ENCODE results near the gene PDXDC1.
"Not testable (repeated sequence)": the region's sequence is repeated elsewhere in the genome, so short reads cannot be mapped to it uniquely, and the experiment has no call there.

PDXDC1 gene

GRCh38 chr16:14973785-14974322 lies 972 bp upstream of the PDXDC1 start:
- not testable (repeated sequence) for DNase-seq

DNA sequence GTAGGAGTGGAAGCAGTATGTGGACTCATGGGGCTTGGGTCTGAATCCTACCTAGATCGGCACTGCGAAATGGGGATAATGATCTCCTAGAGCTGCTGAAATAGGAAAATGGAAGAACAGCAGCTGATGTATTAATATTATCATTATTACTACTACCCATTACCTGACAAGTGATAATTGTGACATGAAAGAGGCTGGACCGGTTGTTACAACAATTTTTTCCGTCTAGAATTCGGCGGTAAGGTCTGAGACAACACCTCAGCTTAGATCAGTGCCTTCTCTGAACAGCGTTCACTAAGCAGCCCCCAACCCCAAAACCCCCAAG lies 533 bp upstream of the PDXDC1 start:
- DNase-seq, result not testable (repeated sequence)

DNA sequence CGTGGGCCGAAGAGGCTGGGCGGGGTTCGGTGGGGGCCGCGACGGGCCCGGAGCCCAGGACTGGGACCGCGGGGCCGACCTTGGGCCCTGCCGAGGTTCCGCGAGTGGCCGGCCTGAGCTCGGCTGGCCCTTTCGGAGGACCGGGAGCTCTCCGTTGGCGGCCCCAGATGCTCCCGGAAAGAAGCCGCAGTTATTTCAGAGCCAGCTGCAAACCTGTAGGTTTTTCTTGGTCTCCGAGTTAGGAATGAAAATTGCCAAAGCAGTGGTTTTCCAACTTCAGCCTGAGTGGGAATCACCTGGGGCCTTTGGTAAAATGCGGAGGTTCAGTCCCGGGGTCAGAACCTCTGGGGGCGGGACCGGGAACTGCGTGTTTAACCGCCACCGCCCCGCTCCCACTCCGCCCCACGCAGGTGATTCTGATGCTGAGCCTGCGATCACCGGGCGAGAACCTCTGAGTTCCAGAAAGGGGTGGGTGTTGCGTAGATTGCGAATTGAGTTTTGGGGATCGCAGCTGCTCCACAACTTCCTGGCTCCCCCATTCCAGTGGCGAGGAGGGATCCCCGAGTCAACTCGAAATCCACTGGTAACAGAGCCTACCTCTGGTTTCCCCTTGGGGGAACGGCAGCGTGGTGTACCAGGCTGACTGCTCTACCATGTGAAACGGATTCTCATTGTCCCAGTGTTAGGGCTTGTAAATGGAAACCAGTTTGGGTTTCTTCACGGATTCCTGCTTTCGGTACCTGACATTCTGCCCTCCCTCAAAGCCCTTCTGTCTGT lies 780 bp downstream of the PDXDC1 start:
- DNase-seq, result peak; percentile 74

DNA sequence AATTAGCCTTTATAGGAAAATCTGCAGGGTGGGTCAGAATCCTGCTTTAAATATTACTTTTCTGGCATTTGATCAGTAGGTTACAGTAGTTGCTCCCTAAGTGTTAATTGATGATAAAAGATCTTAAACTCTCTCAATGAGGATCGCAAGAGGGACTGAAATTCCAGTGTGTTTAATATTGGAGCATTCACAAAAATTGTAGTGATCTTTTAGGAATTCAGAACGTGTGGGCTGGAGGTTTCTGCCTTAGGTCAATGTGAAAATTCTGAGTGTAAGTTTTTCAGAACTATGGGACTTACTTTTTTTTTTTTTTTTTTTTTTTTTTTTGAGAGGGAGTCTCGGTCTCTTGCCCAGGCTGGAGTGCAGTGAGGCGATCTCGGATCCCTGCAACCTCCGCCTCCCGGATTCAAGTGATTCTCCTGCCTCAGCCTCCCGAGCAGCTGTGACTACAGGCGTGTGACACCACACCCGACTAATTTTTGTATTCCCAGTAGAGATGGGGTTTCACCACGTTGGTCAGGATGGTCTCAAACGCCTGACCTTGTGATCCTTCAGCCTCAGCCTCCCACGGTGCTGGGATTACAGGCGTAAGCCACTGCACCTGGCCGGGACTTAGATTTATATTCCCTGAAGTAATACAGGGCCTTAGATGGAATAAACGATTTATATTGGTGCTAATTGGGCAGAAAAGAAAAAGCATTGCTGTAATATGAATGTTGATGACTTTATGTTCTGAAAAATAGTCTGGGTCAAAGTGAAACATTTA lies 2.3 kb downstream of the PDXDC1 start:
- not testable (repeated sequence) for DNase-seq

DNA sequence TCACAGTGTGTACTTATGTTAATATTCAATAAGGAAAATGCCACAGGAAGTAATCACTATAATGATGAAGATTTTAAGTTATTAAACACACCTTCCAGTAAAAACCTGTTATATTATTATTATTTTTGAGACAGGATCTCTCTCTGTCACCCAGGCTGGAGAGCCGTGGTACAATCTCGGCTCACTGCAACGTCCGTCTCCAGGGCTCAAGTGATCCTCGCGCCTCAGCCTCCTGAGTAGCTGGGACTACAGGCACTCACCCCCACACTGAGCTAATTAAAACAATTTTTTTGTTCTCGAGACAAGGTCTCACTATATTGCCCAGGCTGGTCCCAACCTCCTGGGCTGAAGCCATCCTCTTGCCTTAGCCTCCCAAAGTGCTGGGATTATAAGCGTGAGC lies 3.5 kb downstream of the PDXDC1 start:
- not testable (repeated sequence) for DNase-seq

DNA sequence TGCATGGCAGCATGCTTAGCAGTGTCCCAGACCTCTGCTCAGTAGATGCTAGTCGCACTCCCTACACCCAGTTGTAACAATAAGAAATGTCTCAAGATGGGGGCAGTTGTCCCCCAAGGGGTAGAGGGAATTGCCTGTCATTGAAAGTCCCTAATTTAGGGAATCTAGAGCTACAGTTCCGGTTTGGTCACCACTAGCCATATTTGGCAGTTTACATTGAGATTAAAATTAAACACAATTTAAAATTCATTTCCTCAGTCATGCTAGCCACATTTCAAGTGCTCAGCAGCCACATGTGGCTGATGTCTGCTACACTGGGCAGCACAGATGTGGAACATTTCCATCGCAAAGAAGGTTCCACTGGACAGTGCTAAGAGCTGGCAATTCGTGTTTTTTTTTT lies 4.1 kb downstream of the PDXDC1 start:
- not testable (repeated sequence) for DNase-seq

- not testable (repeated sequence) for DNase-seq
These were observed 6.4 kb downstream of the PDXDC1 start for GRCh38 chr16:14981234-14981633.

- not testable (repeated sequence) for DNase-seq
These were observed 7.7 kb downstream of the PDXDC1 start for GRCh38 chr16:14982521-14982920.

DNA sequence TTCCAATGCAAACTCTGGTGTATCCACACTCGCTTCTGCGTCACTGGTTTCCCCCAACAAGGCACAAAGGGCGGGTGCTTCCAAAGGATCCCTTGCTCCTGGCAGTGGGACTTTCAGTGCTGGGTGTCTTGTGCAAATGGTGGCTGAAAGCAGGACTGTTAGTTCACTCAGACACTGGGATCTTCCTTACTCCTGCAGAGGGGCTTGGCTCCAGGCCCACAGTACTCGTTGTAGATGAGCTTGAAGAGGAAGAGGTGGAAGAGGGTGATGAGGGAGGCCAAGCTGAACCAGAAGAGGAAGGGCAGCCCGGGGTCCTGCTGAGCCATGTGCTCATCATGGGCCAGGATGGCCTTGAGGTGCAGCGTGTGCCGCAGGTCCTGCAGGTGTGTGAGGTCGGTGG lies 13.3 kb downstream of the PDXDC1 start:
- DNase-seq, result not testable (repeated sequence)

- not testable (repeated sequence) for DNase-seq
These were observed 13.9 kb downstream of the PDXDC1 start for GRCh38 chr16:14988661-14989191.

GRCh38 chr16:14989291-14990281 lies 14.8 kb downstream of the PDXDC1 start:
- DNase-seq, result not testable (repeated sequence)

- DNase-seq, result not testable (repeated sequence)
These were observed 18.7 kb downstream of the PDXDC1 start for GRCh38 chr16:14993277-14994151.

- DNase-seq, result not testable (repeated sequence)
These were observed 21.9 kb downstream of the PDXDC1 start for GRCh38 chr16:14996702-14997101.

- not testable (repeated sequence) for DNase-seq
These were observed 23.5 kb downstream of the PDXDC1 start for GRCh38 chr16:14998300-14998699.

DNA sequence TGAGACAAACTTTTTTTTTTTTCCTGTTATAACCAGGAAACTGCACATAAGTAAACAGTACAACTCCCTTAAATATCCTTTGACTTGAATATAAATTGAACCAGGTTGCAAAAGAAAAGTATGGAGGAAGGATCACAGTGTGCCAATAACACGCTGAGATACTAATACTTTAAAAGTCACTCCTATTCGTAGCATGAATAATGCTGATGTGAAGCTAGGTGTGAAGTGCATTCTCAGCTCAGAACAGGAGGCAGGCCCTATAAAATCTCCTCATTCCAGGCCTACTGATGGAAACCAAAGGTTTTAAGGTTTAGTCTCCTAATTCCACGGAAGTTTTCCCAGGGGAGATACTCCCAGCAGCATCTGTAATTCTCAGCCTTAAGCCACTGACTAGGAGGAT lies 25.0 kb downstream of the PDXDC1 start:
- not testable (repeated sequence) for DNase-seq

DNA sequence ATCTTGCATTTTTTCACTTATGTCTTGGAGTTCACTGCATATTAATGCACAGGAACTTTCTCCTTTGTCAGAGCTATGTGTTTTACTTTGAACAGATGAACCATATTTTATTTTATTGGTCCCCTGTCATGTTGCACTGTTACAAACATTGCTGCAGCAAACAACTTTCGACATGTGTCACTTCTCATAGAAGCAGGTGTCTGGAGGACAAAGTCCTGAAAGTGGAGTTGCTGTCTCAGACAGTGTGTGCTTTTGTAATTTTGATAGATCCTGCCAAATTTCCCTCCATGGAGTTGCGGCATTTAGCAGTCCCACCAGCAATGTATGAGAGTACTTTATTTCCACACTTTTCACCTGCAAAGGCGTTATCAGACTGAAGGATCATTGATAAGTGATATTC lies 27.6 kb downstream of the PDXDC1 start:
- DNase-seq, result not testable (repeated sequence)

GRCh38 chr16:15005357-15006132 lies 30.7 kb downstream of the PDXDC1 start:
- DNase-seq, result not testable (repeated sequence)

DNA sequence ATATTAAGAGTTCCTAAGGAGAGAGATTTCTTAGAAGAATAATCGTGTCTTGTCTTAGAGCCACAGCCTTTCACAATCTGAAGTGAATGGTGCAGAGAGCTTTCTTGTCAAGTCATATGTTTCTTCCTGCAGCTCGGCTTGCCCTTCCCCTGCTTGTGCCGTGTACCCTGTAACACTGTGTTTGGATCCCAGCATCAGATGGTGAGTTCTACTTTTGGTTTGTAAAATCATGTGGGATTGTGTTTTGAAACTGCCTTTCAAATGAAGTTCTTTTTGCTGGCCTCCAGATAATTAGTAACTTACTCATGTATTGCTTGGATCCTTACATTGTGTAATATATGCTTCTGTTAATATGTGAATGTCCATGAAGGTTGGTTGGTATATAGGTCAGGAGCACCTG lies 33.8 kb downstream of the PDXDC1 start:
- not testable (repeated sequence) for DNase-seq

- not testable (repeated sequence) for DNase-seq
These were observed 38.1 kb downstream of the PDXDC1 start for GRCh38 chr16:15012941-15013340.

DNA sequence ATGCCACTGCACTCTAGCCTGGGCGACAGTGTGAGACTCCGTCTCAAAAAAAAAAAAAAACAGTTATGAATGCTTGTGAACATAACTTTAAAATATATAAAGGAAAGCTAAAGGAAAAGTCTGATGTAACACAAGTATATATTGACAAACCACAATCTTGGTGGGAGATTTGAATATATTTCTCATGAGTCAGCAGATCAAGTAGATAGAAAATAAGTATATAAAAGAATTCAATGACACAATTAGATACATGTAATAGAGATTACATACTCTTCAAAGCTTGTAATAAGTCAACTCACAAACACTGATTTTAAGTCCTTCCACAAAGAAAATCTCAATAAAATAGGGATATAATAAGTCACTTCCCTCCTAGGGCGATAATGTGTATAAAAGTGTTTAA lies 40.8 kb downstream of the PDXDC1 start:
- not testable (repeated sequence) for DNase-seq
